ENCODE results near the gene KANSL1. TPM values are rescaled to one million over a fixed set of nuclear protein-coding genes. Genes with fewer than 3 reads are reported as not detected.
A peak's percentile ranks its signal among the peaks of the same experiment; 100 is the strongest.

The KANSL1 gene
- total RNA-seq, 4 donors from 2014 or later, result 57.7 to 91.2 (median 75.1) TPM

GRCh38 chr17:46122486-46122871 lies 70.8 kb downstream of the KANSL1 start:
- no peak for ATAC-seq
- Histone ChIP-seq H3K4me3 (no peak overlapping the region), H3K27me3 (no peaks in the 10 kb centered on the region), H3K36me3 (no peaks in the 10 kb centered on the region), H3K9me3 (no peaks in the 10 kb centered on the region), H3K4me1 (peaks cover 28 to 98% (median 34%) of the 10 kb centered on the region in 3 donors), H3K27ac (no peak overlapping the region)
- WGBS, 2 donors (ENCODE audit: low coverage in 1 of 2), result 79 to 80% methylated on average over 4 to 6 of the region's 6 CpGs
- no peak for TF ChIP-seq POLR2A (IDR thresholded peaks at IDR 0.05)
- no peak for TF ChIP-seq POLR2AphosphoS5 (IDR thresholded peaks at IDR 0.05)
- TF ChIP-seq CTCF (IDR thresholded peaks at IDR 0.05), result no peak
- TF ChIP-seq EP300 (IDR thresholded peaks at IDR 0.05), result no peak

GRCh38 chr17:46121841-46122485 lies 71.3 kb downstream of the KANSL1 start:
- Histone ChIP-seq H3K9me3 (no peaks in the 10 kb centered on the region), H3K27me3 (no peaks in the 10 kb centered on the region), H3K36me3 (no peaks in the 10 kb centered on the region), H3K4me1 (peaks cover 29 to 98% (median 36%) of the 10 kb centered on the region in 3 donors), H3K4me3 (no peak overlapping the region), H3K27ac (peak overlapping the region in 2 of 4 donors; percentile 6 to 32)
- 45 to 53% methylated on average over 5 of the region's 5 CpGs for WGBS, 2 donors (ENCODE audit: low coverage in 1 of 2)
- ATAC-seq, result no peak
- TF ChIP-seq POLR2AphosphoS5 (IDR thresholded peaks at IDR 0.05) (no peak), EP300 (IDR thresholded peaks at IDR 0.05) (no peak), POLR2A (IDR thresholded peaks at IDR 0.05) (no peak), CTCF (IDR thresholded peaks at IDR 0.05) (no peak)

GRCh38 chr17:46121165-46121764 lies 72.0 kb downstream of the KANSL1 start:
- H3K36me3 ChIP-seq, result no peaks in the 10 kb centered on the region
- WGBS, 2 donors (ENCODE audit: low coverage in 1 of 2), result 0 to 9% methylated on average over 1 of the region's 1 CpG
- ATAC-seq, result no peak
- no peaks in the 10 kb centered on the region for H3K27me3 ChIP-seq
- H3K4me1 ChIP-seq, result peaks cover 30 to 98% (median 42%) of the 10 kb centered on the region in 3 donors
- TF ChIP-seq CTCF (IDR thresholded peaks at IDR 0.05) (no peak), POLR2A (IDR thresholded peaks at IDR 0.05) (no peak), POLR2AphosphoS5 (IDR thresholded peaks at IDR 0.05) (no peak), EP300 (IDR thresholded peaks at IDR 0.05) (no peak)
- H3K27ac ChIP-seq, result peak overlapping the region in 2 of 4 donors; percentile 6 to 32
- H3K9me3 ChIP-seq, result no peaks in the 10 kb centered on the region
- H3K4me3 ChIP-seq, result no peak overlapping the region

- no peak overlapping the region for H3K4me3 ChIP-seq
- no peaks in the 10 kb centered on the region for H3K36me3 ChIP-seq
- no peak overlapping the region for H3K27ac ChIP-seq
- H3K27me3 ChIP-seq, result no peaks in the 10 kb centered on the region
- WGBS, 2 donors (ENCODE audit: low coverage in 1 of 2), result 79 to 91% methylated on average over 2 to 3 of the region's 3 CpGs
- TF ChIP-seq POLR2AphosphoS5 (IDR thresholded peaks at IDR 0.05) (no peak), EP300 (IDR thresholded peaks at IDR 0.05) (no peak), CTCF (IDR thresholded peaks at IDR 0.05) (no peak)
- no peak for ATAC-seq
- H3K4me1 ChIP-seq, result peaks cover 28 to 99% (median 40%) of the 10 kb centered on the region in 3 donors
- H3K9me3 ChIP-seq, result no peaks in the 10 kb centered on the region
Observed at GRCh38 chr17:46120537-46120936, 72.7 kb downstream of the KANSL1 start.

- Histone ChIP-seq H3K4me1 (peaks cover 26 to 99% (median 40%) of the 10 kb centered on the region in 3 donors), H3K27ac (no peak overlapping the region)
- no peak for TF ChIP-seq POLR2A (IDR thresholded peaks at IDR 0.05)
- no peak for TF ChIP-seq EP300 (IDR thresholded peaks at IDR 0.05)
- no peak for TF ChIP-seq POLR2AphosphoS5 (IDR thresholded peaks at IDR 0.05)
- no peak for TF ChIP-seq CTCF (IDR thresholded peaks at IDR 0.05)
Observed at GRCh38 chr17:46120078-46120477, 73.2 kb downstream of the KANSL1 start.

More at GRCh38 chr17:46120078-46120477, 73.2 kb downstream of the KANSL1 start:
- H3K4me3 ChIP-seq, result no peak overlapping the region
- H3K9me3 ChIP-seq, result no peaks in the 10 kb centered on the region
- H3K36me3 ChIP-seq, result no peaks in the 10 kb centered on the region
- H3K27me3 ChIP-seq, result no peaks in the 10 kb centered on the region
- ATAC-seq, result no peak

Data from gastroesophageal sphincter (tissue), 4 donors.